Measurements from ENCODE around the gene PRAMEF5.
"Not testable (repeated sequence)": the region's sequence is repeated elsewhere in the genome, so short reads cannot be mapped to it uniquely, and the experiment has no call there.

Gene PRAMEF5

GRCh38 chr1:13232056-13232455 is 21.9 kb upstream of the PRAMEF5 start:
- H3K27me3 ChIP-seq (replicated peaks); H3K4me3 ChIP-seq (ENCODE audit: low read depth, low read length); H3K27ac ChIP-seq; H3K36me3 ChIP-seq (replicated peaks); in situ Hi-C loops (cut with HindIII; ENCODE audit: low pct_ligation_motif_present, low sequenced_read_pairs); DNase-seq: not testable (repeated sequence)

GRCh38 chr1:13234057-13234456 is 19.9 kb upstream of the PRAMEF5 start:
- DNase-seq; H3K27ac ChIP-seq; H3K27me3 ChIP-seq (replicated peaks); H3K36me3 ChIP-seq (replicated peaks); H3K4me3 ChIP-seq (ENCODE audit: low read depth, low read length); in situ Hi-C loops (cut with HindIII; ENCODE audit: low pct_ligation_motif_present, low sequenced_read_pairs): not testable (repeated sequence)

GRCh38 chr1:13237572-13237971 is 16.4 kb upstream of the PRAMEF5 start:
- H3K27me3 ChIP-seq (replicated peaks); H3K27ac ChIP-seq; in situ Hi-C loops (cut with HindIII; ENCODE audit: low pct_ligation_motif_present, low sequenced_read_pairs); H3K36me3 ChIP-seq (replicated peaks); H3K4me3 ChIP-seq (ENCODE audit: low read depth, low read length); DNase-seq: not testable (repeated sequence)

GRCh38 chr1:13239633-13240032 is 14.4 kb upstream of the PRAMEF5 start:
- H3K27me3 ChIP-seq (replicated peaks); in situ Hi-C loops (cut with HindIII; ENCODE audit: low pct_ligation_motif_present, low sequenced_read_pairs); H3K27ac ChIP-seq; H3K4me3 ChIP-seq (ENCODE audit: low read depth, low read length); H3K36me3 ChIP-seq (replicated peaks); DNase-seq: not testable (repeated sequence)

- H3K4me3 ChIP-seq (ENCODE audit: low read depth, low read length); in situ Hi-C loops (cut with HindIII; ENCODE audit: low pct_ligation_motif_present, low sequenced_read_pairs); H3K27me3 ChIP-seq (replicated peaks); DNase-seq; H3K36me3 ChIP-seq (replicated peaks); H3K27ac ChIP-seq: not testable (repeated sequence)
Observed at GRCh38 chr1:13243536-13244263, 10.3 kb upstream of the PRAMEF5 start.

GRCh38 chr1:13245841-13246553 is 8.0 kb upstream of the PRAMEF5 start:
- in situ Hi-C loops (cut with HindIII; ENCODE audit: low pct_ligation_motif_present, low sequenced_read_pairs); H3K27me3 ChIP-seq (replicated peaks); H3K4me3 ChIP-seq (ENCODE audit: low read depth, low read length); H3K27ac ChIP-seq; DNase-seq; H3K36me3 ChIP-seq (replicated peaks): not testable (repeated sequence)

GRCh38 chr1:13246554-13246871 is 7.5 kb upstream of the PRAMEF5 start:
- H3K27me3 ChIP-seq (replicated peaks); H3K36me3 ChIP-seq (replicated peaks); in situ Hi-C loops (cut with HindIII; ENCODE audit: low pct_ligation_motif_present, low sequenced_read_pairs); H3K27ac ChIP-seq; H3K4me3 ChIP-seq (ENCODE audit: low read depth, low read length); DNase-seq: not testable (repeated sequence)

- H3K36me3 ChIP-seq (replicated peaks); H3K4me3 ChIP-seq (ENCODE audit: low read depth, low read length); DNase-seq; H3K27me3 ChIP-seq (replicated peaks); in situ Hi-C loops (cut with HindIII; ENCODE audit: low pct_ligation_motif_present, low sequenced_read_pairs); H3K27ac ChIP-seq: not testable (repeated sequence)
Observed at GRCh38 chr1:13247122-13247521, 6.9 kb upstream of the PRAMEF5 start.

GRCh38 chr1:13265124-13265523 is 11.1 kb downstream of the PRAMEF5 start:
- H3K27me3 ChIP-seq (replicated peaks); H3K4me3 ChIP-seq (ENCODE audit: low read depth, low read length); H3K27ac ChIP-seq; in situ Hi-C loops (cut with HindIII; ENCODE audit: low pct_ligation_motif_present, low sequenced_read_pairs); DNase-seq; H3K36me3 ChIP-seq (replicated peaks): not testable (repeated sequence)

GRCh38 chr1:13277016-13277415 is 23.0 kb downstream of the PRAMEF5 start:
- H3K27ac ChIP-seq; in situ Hi-C loops (cut with HindIII; ENCODE audit: low pct_ligation_motif_present, low sequenced_read_pairs); H3K36me3 ChIP-seq (replicated peaks); H3K27me3 ChIP-seq (replicated peaks); DNase-seq; H3K4me3 ChIP-seq (ENCODE audit: low read depth, low read length): not testable (repeated sequence)

- H3K36me3 ChIP-seq (replicated peaks); DNase-seq; H3K4me3 ChIP-seq (ENCODE audit: low read depth, low read length); in situ Hi-C loops (cut with HindIII; ENCODE audit: low pct_ligation_motif_present, low sequenced_read_pairs); H3K27me3 ChIP-seq (replicated peaks); H3K27ac ChIP-seq: not testable (repeated sequence)
Observed at GRCh38 chr1:13279617-13280016, 25.6 kb downstream of the PRAMEF5 start.

GRCh38 chr1:13285037-13285436 is 31.0 kb downstream of the PRAMEF5 start, which contains the start of gene PRAMEF8:
Gene PRAMEF8 (minus strand): TSS chr1:13285137. CDS start chr1:13284091, 1,046 bp downstream.
- DNase-seq; H3K4me3 ChIP-seq (ENCODE audit: low read depth, low read length); in situ Hi-C loops (cut with HindIII; ENCODE audit: low pct_ligation_motif_present, low sequenced_read_pairs); H3K27me3 ChIP-seq (replicated peaks); H3K36me3 ChIP-seq (replicated peaks); H3K27ac ChIP-seq: not testable (repeated sequence)

- H3K27ac ChIP-seq; in situ Hi-C loops (cut with HindIII; ENCODE audit: low pct_ligation_motif_present, low sequenced_read_pairs); H3K36me3 ChIP-seq (replicated peaks); H3K27me3 ChIP-seq (replicated peaks); H3K4me3 ChIP-seq (ENCODE audit: low read depth, low read length); DNase-seq: not testable (repeated sequence)
Observed at GRCh38 chr1:13289030-13289429, 35.0 kb downstream of the PRAMEF5 start.

- DNase-seq; H3K27ac ChIP-seq; H3K36me3 ChIP-seq (replicated peaks); H3K4me3 ChIP-seq (ENCODE audit: low read depth, low read length); H3K27me3 ChIP-seq (replicated peaks); in situ Hi-C loops (cut with HindIII; ENCODE audit: low pct_ligation_motif_present, low sequenced_read_pairs): not testable (repeated sequence)
Observed at GRCh38 chr1:13297216-13297931, 43.4 kb downstream of the PRAMEF5 start.
